CD4-positive, CD25-positive, alpha-beta regulatory T cell (primary cell): ENCODE results near the gene ACLY. TPM values are rescaled to one million over a fixed set of nuclear protein-coding genes. Genes with fewer than 3 reads are reported as not detected.

Experiments
- ATAC-seq, 2 donors: fragments of 150-1000 bp; cut with Tn5 transposase; one replicate each; pipeline ENCODE4 v1.10.0; 2021; ENCODE audit warnings: low read depth in 2 of 2, moderate number of reproducible peaks in 2 of 2, moderate library complexity in 1 of 2
- DNase-seq, 3 donors: peaks; one replicate each; pipeline versions ENCODE4 v3.0.0 to v3.0.0-alpha.2; 2012 to 2022; ENCODE audit warnings: mixed read lengths in 1 of 3
- H3K27ac ChIP-seq: one replicate; pipeline ENCODE4 v1.7.0; 2013; ENCODE audit warnings: mild to moderate bottlenecking, low read length; ENCODE audit not compliant: insufficient read depth, poor library complexity, severe bottlenecking
- H3K27me3 ChIP-seq: one replicate; pipeline ENCODE4 v1.7.0; 2013; ENCODE audit warnings: low read length; ENCODE audit not compliant: control insufficient read depth, insufficient read depth
- H3K36me3 ChIP-seq: one replicate; pipeline ENCODE4 v1.7.0; 2013; ENCODE audit warnings: mild to moderate bottlenecking, low read length, moderate library complexity; ENCODE audit not compliant: control insufficient read depth, insufficient read depth
- H3K4me1 ChIP-seq: 2 replicates; pipeline ENCODE4 v1.7.0; 2013; ENCODE audit warnings: mild to moderate bottlenecking, low read length; ENCODE audit not compliant: insufficient read depth, control insufficient read depth, poor library complexity, severe bottlenecking
- H3K4me3 ChIP-seq: one replicate; pipeline ENCODE4 v1.7.0; 2013; ENCODE audit warnings: low read depth, mild to moderate bottlenecking, low read length, moderate library complexity
- H3K9me3 ChIP-seq, 2 experiments: 1 replicate in 1 of 2; 2 replicates in 1 of 2; pipeline ENCODE4 v1.7.0; 2013; ENCODE audit warnings: low read length in 2 of 2, mild to moderate bottlenecking in 1 of 2, moderate library complexity in 1 of 2; ENCODE audit not compliant: control insufficient read depth in 2 of 2
- H3K27ac Mint-ChIP-seq, 3 donors: one replicate each; pipeline ENCODE4 v1.8.0; 2020 to 2022; ENCODE audit warnings: mild to moderate bottlenecking in 3 of 3, mixed read lengths in 3 of 3, moderate library complexity in 2 of 3
- H3K27me3 Mint-ChIP-seq: one replicate; pipeline ENCODE4 v1.8.0; 2022; ENCODE audit warnings: mild to moderate bottlenecking, mixed read lengths
- H3K36me3 Mint-ChIP-seq: one replicate; pipeline ENCODE4 v1.8.0; 2020; ENCODE audit warnings: mixed read lengths
- H3K4me1 Mint-ChIP-seq, 4 donors: one replicate each; pipeline ENCODE4 v1.8.0; 2020 to 2022; ENCODE audit warnings: mixed read lengths in 4 of 4, mild to moderate bottlenecking in 1 of 4
- H3K4me3 Mint-ChIP-seq, 4 donors: one replicate each; pipeline ENCODE4 v1.8.0; 2020 to 2022; ENCODE audit warnings: mild to moderate bottlenecking in 4 of 4, mixed read lengths in 4 of 4, moderate library complexity in 3 of 4
- H3K9me3 Mint-ChIP-seq, 7 donors: one replicate each; pipeline ENCODE4 v1.8.0; 2020 to 2022; ENCODE audit warnings: mixed read lengths in 7 of 7, mild to moderate bottlenecking in 3 of 7, moderate library complexity in 2 of 7
- polyA plus RNA-seq, 4 donors: library from polyadenylated mRNA; unstranded; fragments of 300-500 nt; fragmentation: Illumina TruSeq; gene quantifications; one replicate each; pipeline ENCODE4 v1.2.3, GENCODE V29; 2021
- total RNA-seq: library from RNA; stranded (reverse); gene quantifications from one replicate; pipeline ENCODE4 v1.2.3, GENCODE V29; 2022

ACLY gene
- total and polyA plus RNA-seq, 5 donors from 2014 or later, result 50.3 to 76.3 (median 56.7) TPM

GRCh38 chr17:41906465-41907184, 12.1 kb downstream of the ACLY start:
- H3K27me3 Mint-ChIP-seq, result no peaks in the 10 kb centered on the region

GRCh38 chr17:41905172-41905571, 13.6 kb downstream of the ACLY start:
- ATAC-seq, result no peak
- Mint-ChIP-seq H3K4me3 (no peak overlapping the region), H3K9me3 (no peaks in the 10 kb centered on the region), H3K27ac (peak overlapping the region in 1 of 3 donors; percentile 41), H3K4me1 (peaks cover 2 to 7% (median 3%) of the 10 kb centered on the region in 4 donors), H3K27me3 (no peaks in the 10 kb centered on the region), H3K36me3 (peaks cover 44% of the 10 kb centered on the region)
- Histone ChIP-seq H3K9me3 (no peaks in the 10 kb centered on the region), H3K36me3 (peaks cover 91% of the 10 kb centered on the region), H3K4me1 (no peaks in the 10 kb centered on the region), H3K27ac (no peak overlapping the region), H3K4me3 (no peak overlapping the region), H3K27me3 (no peaks in the 10 kb centered on the region)
- no peak for DNase-seq

More at GRCh38 chr17:41906465-41907184, 12.1 kb downstream of the ACLY start:
- peak overlapping the region in 1 of 3 donors; percentile 26 for H3K27ac Mint-ChIP-seq
- H3K9me3 Mint-ChIP-seq, result no peaks in the 10 kb centered on the region
- H3K4me3 Mint-ChIP-seq, result peak overlapping the region in 1 of 4 donors; percentile 63
- peaks cover 36% of the 10 kb centered on the region for H3K36me3 Mint-ChIP-seq
- H3K4me1 ChIP-seq, result no peaks in the 10 kb centered on the region
- ATAC-seq (no peak), DNase-seq (no peak)
- H3K27ac ChIP-seq, result no peak overlapping the region
- H3K36me3 ChIP-seq, result peaks cover 94% of the 10 kb centered on the region
- no peak overlapping the region for H3K4me3 ChIP-seq
- H3K27me3 ChIP-seq, result no peaks in the 10 kb centered on the region
- no peaks in the 10 kb centered on the region for H3K9me3 ChIP-seq
- H3K4me1 Mint-ChIP-seq, result peaks cover 0 to 2% (median 0%) of the 10 kb centered on the region in 4 donors

GRCh38 chr17:41904242-41904841, 14.4 kb downstream of the ACLY start:
- peaks cover 41% of the 10 kb centered on the region for H3K36me3 Mint-ChIP-seq
- no peaks in the 10 kb centered on the region for H3K9me3 Mint-ChIP-seq

GRCh38 chr17:41901646-41902045, 17.1 kb downstream of the ACLY start:
- no peaks in the 10 kb centered on the region for H3K27me3 ChIP-seq
- H3K27ac ChIP-seq, result no peak overlapping the region
- ATAC-seq, result no peak
- Mint-ChIP-seq H3K27ac (no peak overlapping the region), H3K4me1 (peaks cover 2 to 7% (median 4%) of the 10 kb centered on the region in 4 donors), H3K9me3 (no peaks in the 10 kb centered on the region), H3K4me3 (no peak overlapping the region), H3K36me3 (peaks cover 53% of the 10 kb centered on the region), H3K27me3 (no peaks in the 10 kb centered on the region)
- H3K36me3 ChIP-seq, result peaks cover 84% of the 10 kb centered on the region
- H3K9me3 ChIP-seq, result no peaks in the 10 kb centered on the region
- H3K4me3 ChIP-seq, result no peak overlapping the region
- H3K4me1 ChIP-seq, result no peaks in the 10 kb centered on the region
- no peak for DNase-seq

More at GRCh38 chr17:41904242-41904841, 14.4 kb downstream of the ACLY start:
- H3K27me3 ChIP-seq, result no peaks in the 10 kb centered on the region
- no peak for DNase-seq
- Mint-ChIP-seq H3K27ac (no peak overlapping the region), H3K4me1 (peaks cover 2 to 7% (median 3%) of the 10 kb centered on the region in 4 donors), H3K4me3 (no peak overlapping the region), H3K27me3 (no peaks in the 10 kb centered on the region)
- no peaks in the 10 kb centered on the region for H3K4me1 ChIP-seq
- no peak for ATAC-seq
- no peak overlapping the region for H3K27ac ChIP-seq
- no peaks in the 10 kb centered on the region for H3K9me3 ChIP-seq
- no peak overlapping the region for H3K4me3 ChIP-seq
- peaks cover 87% of the 10 kb centered on the region for H3K36me3 ChIP-seq

GRCh38 chr17:41896726-41897125, 22.0 kb downstream of the ACLY start:
- H3K36me3 ChIP-seq, result peaks cover 80% of the 10 kb centered on the region

GRCh38 chr17:41895617-41896016, 23.1 kb downstream of the ACLY start:
- ATAC-seq, result no peak
- Mint-ChIP-seq H3K9me3 (no peaks in the 10 kb centered on the region), H3K36me3 (peaks cover 37% of the 10 kb centered on the region), H3K4me1 (peaks cover 0 to 3% (median 0%) of the 10 kb centered on the region in 4 donors), H3K27ac (peak overlapping the region in 2 of 3 donors; percentile 27 to 56), H3K27me3 (no peaks in the 10 kb centered on the region), H3K4me3 (no peak overlapping the region)
- Histone ChIP-seq H3K4me1 (no peaks in the 10 kb centered on the region), H3K27ac (no peak overlapping the region), H3K27me3 (no peaks in the 10 kb centered on the region), H3K9me3 (no peaks in the 10 kb centered on the region), H3K36me3 (peaks cover 82% of the 10 kb centered on the region), H3K4me3 (no peak overlapping the region)
- DNase-seq, result no peak

More at GRCh38 chr17:41896726-41897125, 22.0 kb downstream of the ACLY start:
- peaks cover 45% of the 10 kb centered on the region for H3K36me3 Mint-ChIP-seq
- peaks cover 0 to 7% (median 4%) of the 10 kb centered on the region in 4 donors for H3K4me1 Mint-ChIP-seq
- no peak for ATAC-seq
- H3K27ac Mint-ChIP-seq, result peak overlapping the region in 1 of 3 donors; percentile 56
- H3K27me3 Mint-ChIP-seq, result no peaks in the 10 kb centered on the region
- Histone ChIP-seq H3K9me3 (no peaks in the 10 kb centered on the region), H3K4me1 (no peaks in the 10 kb centered on the region), H3K27me3 (no peaks in the 10 kb centered on the region), H3K4me3 (no peak overlapping the region), H3K27ac (no peak overlapping the region)
- no peaks in the 10 kb centered on the region for H3K9me3 Mint-ChIP-seq
- no peak overlapping the region for H3K4me3 Mint-ChIP-seq
- DNase-seq, result no peak

- DNase-seq (no peak), ATAC-seq (no peak)
- no peak overlapping the region for H3K4me3 ChIP-seq
- no peaks in the 10 kb centered on the region for H3K9me3 ChIP-seq
- H3K27ac ChIP-seq, result no peak overlapping the region
- H3K27me3 Mint-ChIP-seq, result no peaks in the 10 kb centered on the region
- H3K4me1 Mint-ChIP-seq, result peaks cover 0 to 3% (median 0%) of the 10 kb centered on the region in 4 donors
- H3K36me3 Mint-ChIP-seq, result peaks cover 38% of the 10 kb centered on the region
- no peak overlapping the region for H3K4me3 Mint-ChIP-seq
- no peaks in the 10 kb centered on the region for H3K4me1 ChIP-seq
- H3K27me3 ChIP-seq, result no peaks in the 10 kb centered on the region
- no peaks in the 10 kb centered on the region for H3K9me3 Mint-ChIP-seq
- H3K27ac Mint-ChIP-seq, result peak overlapping the region in 1 of 3 donors; percentile 9
- peaks cover 80% of the 10 kb centered on the region for H3K36me3 ChIP-seq
Observed at GRCh38 chr17:41894791-41895331, 23.9 kb downstream of the ACLY start.
